GM19467 (cell line): ENCODE results near the gene LCE3C.
"Not testable (repeated sequence)": the region's sequence is repeated elsewhere in the genome, so short reads cannot be mapped to it uniquely, and the experiment has no call there.

ENCODE experiments used
- ATAC-seq: cut with Tn5 transposase; IDR thresholded peaks from one replicate; pipeline ENCODE4 v1.9.1; 2021; ENCODE audit warnings: mild to moderate bottlenecking, moderate library complexity; ENCODE audit not compliant: unreplicated experiment

The LCE3C gene

GRCh38 chr1:152599934-152600333 is at the start of gene LCE3C:
TSS of gene LCE3C (plus strand) at chr1:152600234. CDS start at chr1:152600732, 498 bp downstream.
- ATAC-seq = no peak

- ATAC-seq = no peak
Observed at GRCh38 chr1:152565115-152565514, 34.9 kb upstream of the LCE3C start.

GRCh38 chr1:152565535-152566215 is 34.4 kb upstream of the LCE3C start:
- ATAC-seq = no peak

GRCh38 chr1:152566681-152567080 is 33.4 kb upstream of the LCE3C start, which contains the start of gene LCE3E:
TSS of gene LCE3E (minus strand) at chr1:152566780. CDS start at chr1:152566208, 572 bp downstream.
- no peak for ATAC-seq

- ATAC-seq = no peak
Observed at GRCh38 chr1:152577168-152577567, 22.9 kb upstream of the LCE3C start.

- not testable (repeated sequence) for ATAC-seq
Observed at GRCh38 chr1:152579526-152579925, 20.5 kb upstream of the LCE3C start.

GRCh38 chr1:152580433-152580832 is 19.6 kb upstream of the LCE3C start, which contains the start of gene LCE3D:
TSS of gene LCE3D (minus strand) at chr1:152580516. CDS start at chr1:152579936, 580 bp downstream.
- ATAC-seq = no peak

- ATAC-seq = no peak
Observed at GRCh38 chr1:152582647-152583046, 17.4 kb upstream of the LCE3C start.

GRCh38 chr1:152585586-152585985 is 14.4 kb upstream of the LCE3C start:
- no peak for ATAC-seq

- no peak for ATAC-seq
Observed at GRCh38 chr1:152596986-152597385, 3.0 kb upstream of the LCE3C start.

GRCh38 chr1:152613511-152613910 is 13.5 kb downstream of the LCE3C start, which contains the start of gene LCE3B:
TSS of gene LCE3B (plus strand) at chr1:152613811. CDS start at chr1:152613811, 0 bp downstream.
- no peak for ATAC-seq

GRCh38 chr1:152621993-152622392 is 22.0 kb downstream of the LCE3C start:
- no peak for ATAC-seq

- ATAC-seq = no peak
Observed at GRCh38 chr1:152622803-152623202, 22.8 kb downstream of the LCE3C start, which contains the start of gene LCE3A. TSS of gene LCE3A (minus strand) at chr1:152623103. CDS start at chr1:152623103, 0 bp downstream.

- ATAC-seq = no peak
Observed at GRCh38 chr1:152623203-152623844, 23.3 kb downstream of the LCE3C start.

GRCh38 chr1:152626744-152627143 is 26.7 kb downstream of the LCE3C start:
- no peak for ATAC-seq

- no peak for ATAC-seq
Observed at GRCh38 chr1:152630596-152630995, 30.6 kb downstream of the LCE3C start.

- no peak for ATAC-seq
Observed at GRCh38 chr1:152640351-152640750, 40.3 kb downstream of the LCE3C start.

- ATAC-seq = no peak
Observed at GRCh38 chr1:152643945-152644344, 43.9 kb downstream of the LCE3C start.

- no peak for ATAC-seq
Observed at GRCh38 chr1:152645146-152645545, 45.1 kb downstream of the LCE3C start.

GRCh38 chr1:152646656-152647055 is 46.6 kb downstream of the LCE3C start:
- no peak for ATAC-seq
